ENCODE measurements around the gene IRF1. TPM values are rescaled to one million over a fixed set of nuclear protein-coding genes. Genes with fewer than 3 reads are reported as not detected.
A peak's percentile ranks its signal among the peaks of the same experiment; 100 is the strongest.

IRF1 gene
- total RNA-seq, 1 experiment from 2014 or later: 48.9 TPM

DNA sequence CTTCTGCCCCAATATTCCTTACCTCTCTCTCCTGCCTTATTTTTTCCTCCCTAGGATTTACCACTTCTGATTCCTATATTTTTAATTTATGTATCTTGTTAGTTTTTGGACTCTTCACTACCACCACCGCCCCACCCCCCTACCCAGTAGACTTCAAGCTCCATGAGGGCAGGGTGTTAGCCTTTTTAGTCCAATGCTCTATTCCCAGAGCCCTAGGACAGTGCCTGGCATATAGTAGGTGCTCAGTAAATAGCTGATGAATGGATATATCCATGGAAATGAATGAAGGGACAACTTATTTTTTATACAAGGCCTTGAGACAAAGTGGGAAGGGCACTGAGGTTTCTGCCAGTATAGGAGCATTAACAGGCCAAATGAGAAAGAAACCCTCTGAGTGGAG is 41.5 kb downstream of the IRF1 start:
- no peak overlapping the region for H3K4me3 ChIP-seq (ENCODE audit: low read depth in 2 of 2, low read length in 2 of 2)
- H3K9me3 ChIP-seq (ENCODE audit: control insufficient read depth, insufficient read depth, low read depth, low read length): no peaks in the 10 kb centered on the region
- DNase-seq (ENCODE audit: low read depth, low spot score) (no peak), ATAC-seq (no peak)
- H3K4me1 ChIP-seq (ENCODE audit: control insufficient read depth, insufficient read depth, low read length): peaks cover 11% of the 10 kb centered on the region
- H3K36me3 ChIP-seq (ENCODE audit: control insufficient read depth, insufficient read depth, low read length): no peaks in the 10 kb centered on the region
- in situ Hi-C loops (cut with HindIII; ENCODE audit: low pct_unique_long_range_greater_than_20kb, low sequenced_read_pairs) (no loop called here), intact Hi-C loops (cut with micrococcal nuclease; ENCODE audit: unreplicated experiment) (no loop called here)
- H3K27ac ChIP-seq (ENCODE audit: low read length): no peak overlapping the region
- no peaks in the 10 kb centered on the region for H3K27me3 ChIP-seq (ENCODE audit: control insufficient read depth, insufficient read depth, low read length)
- POLR2A ChIA-PET: interaction anchor here (0.6 kb wide), 3 partner anchors 16 to 163 kb away, joined by 4 to 7 read pairs (median 4); no protein-coding TSS in a partner anchor
- CTCF ChIA-PET: no interaction called here
- TF ChIP-seq TCF7L2 (IDR thresholded peaks at IDR 0.05; ENCODE audit: low read depth, low read length) (no peak), POLR2AphosphoS5 (IDR thresholded peaks at IDR 0.05; ENCODE audit: low read depth, low read length) (no peak), SIN3A (IDR thresholded peaks at IDR 0.05; ENCODE audit: borderline replicate concordance, insufficient read depth, low read depth, low read length) (no peak)
- TF ChIP-seq, protein P1, sequence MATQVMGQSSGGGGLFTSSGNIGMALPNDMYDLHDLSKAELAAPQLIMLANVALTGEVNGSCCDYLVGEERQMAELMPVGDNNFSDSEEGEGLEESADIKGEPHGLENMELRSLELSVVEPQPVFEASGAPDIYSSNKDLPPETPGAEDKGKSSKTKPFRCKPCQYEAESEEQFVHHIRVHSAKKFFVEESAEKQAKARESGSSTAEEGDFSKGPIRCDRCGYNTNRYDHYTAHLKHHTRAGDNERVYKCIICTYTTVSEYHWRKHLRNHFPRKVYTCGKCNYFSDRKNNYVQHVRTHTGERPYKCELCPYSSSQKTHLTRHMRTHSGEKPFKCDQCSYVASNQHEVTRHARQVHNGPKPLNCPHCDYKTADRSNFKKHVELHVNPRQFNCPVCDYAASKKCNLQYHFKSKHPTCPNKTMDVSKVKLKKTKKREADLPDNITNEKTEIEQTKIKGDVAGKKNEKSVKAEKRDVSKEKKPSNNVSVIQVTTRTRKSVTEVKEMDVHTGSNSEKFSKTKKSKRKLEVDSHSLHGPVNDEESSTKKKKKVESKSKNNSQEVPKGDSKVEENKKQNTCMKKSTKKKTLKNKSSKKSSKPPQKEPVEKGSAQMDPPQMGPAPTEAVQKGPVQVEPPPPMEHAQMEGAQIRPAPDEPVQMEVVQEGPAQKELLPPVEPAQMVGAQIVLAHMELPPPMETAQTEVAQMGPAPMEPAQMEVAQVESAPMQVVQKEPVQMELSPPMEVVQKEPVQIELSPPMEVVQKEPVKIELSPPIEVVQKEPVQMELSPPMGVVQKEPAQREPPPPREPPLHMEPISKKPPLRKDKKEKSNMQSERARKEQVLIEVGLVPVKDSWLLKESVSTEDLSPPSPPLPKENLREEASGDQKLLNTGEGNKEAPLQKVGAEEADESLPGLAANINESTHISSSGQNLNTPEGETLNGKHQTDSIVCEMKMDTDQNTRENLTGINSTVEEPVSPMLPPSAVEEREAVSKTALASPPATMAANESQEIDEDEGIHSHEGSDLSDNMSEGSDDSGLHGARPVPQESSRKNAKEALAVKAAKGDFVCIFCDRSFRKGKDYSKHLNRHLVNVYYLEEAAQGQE (IDR thresholded peaks at IDR 0.05; ENCODE audit: insufficient read depth in 1 of 2, low read depth in 2 of 2, low read length in 1 of 2): no peak
- TF ChIP-seq, protein P2, sequence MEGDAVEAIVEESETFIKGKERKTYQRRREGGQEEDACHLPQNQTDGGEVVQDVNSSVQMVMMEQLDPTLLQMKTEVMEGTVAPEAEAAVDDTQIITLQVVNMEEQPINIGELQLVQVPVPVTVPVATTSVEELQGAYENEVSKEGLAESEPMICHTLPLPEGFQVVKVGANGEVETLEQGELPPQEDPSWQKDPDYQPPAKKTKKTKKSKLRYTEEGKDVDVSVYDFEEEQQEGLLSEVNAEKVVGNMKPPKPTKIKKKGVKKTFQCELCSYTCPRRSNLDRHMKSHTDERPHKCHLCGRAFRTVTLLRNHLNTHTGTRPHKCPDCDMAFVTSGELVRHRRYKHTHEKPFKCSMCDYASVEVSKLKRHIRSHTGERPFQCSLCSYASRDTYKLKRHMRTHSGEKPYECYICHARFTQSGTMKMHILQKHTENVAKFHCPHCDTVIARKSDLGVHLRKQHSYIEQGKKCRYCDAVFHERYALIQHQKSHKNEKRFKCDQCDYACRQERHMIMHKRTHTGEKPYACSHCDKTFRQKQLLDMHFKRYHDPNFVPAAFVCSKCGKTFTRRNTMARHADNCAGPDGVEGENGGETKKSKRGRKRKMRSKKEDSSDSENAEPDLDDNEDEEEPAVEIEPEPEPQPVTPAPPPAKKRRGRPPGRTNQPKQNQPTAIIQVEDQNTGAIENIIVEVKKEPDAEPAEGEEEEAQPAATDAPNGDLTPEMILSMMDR (IDR thresholded peaks at IDR 0.05): no peak
- no TSS peak for BruUV-seq (replicated peaks)

DNA sequence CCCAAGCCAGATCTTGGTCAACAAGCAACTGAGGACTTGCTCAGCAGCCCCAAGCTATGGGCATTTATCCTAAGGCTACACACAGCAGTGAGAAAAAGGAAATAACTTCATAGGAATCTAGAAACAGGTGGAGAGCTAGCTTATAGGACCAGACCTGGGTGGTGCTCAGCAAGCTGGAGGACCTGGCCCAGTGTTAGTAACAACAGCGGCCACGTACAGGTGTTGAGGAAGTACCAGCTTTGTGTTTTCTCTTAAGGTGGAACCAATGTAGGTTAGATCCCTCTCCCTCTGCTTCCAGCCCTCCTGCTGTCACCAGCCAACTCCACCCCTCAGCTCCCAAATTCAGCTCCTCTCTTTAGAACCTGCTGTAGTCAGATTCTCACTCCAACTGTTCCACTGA is 43.4 kb downstream of the IRF1 start:
- no peak overlapping the region for H3K4me3 ChIP-seq (ENCODE audit: low read depth in 2 of 2, low read length in 2 of 2)
- ChIA-PET POLR2A (no interaction called here), CTCF (no interaction called here)
- BruUV-seq (replicated peaks): no TSS peak
- in situ Hi-C loops (cut with HindIII; ENCODE audit: low pct_unique_long_range_greater_than_20kb, low sequenced_read_pairs) (no loop called here), intact Hi-C loops (cut with micrococcal nuclease; ENCODE audit: unreplicated experiment) (no loop called here)
- DNase-seq (ENCODE audit: low read depth, low spot score) (no peak), ATAC-seq (no peak)
- 0 out of 2 replicates have a peak overlapping the region, but pooled peaks have one; percentile 32 for H3K27ac ChIP-seq (ENCODE audit: low read length)
- H3K9me3 ChIP-seq (ENCODE audit: control insufficient read depth, insufficient read depth, low read depth, low read length): no peaks in the 10 kb centered on the region
- H3K36me3 ChIP-seq (ENCODE audit: control insufficient read depth, insufficient read depth, low read length): no peaks in the 10 kb centered on the region
- no peaks in the 10 kb centered on the region for H3K27me3 ChIP-seq (ENCODE audit: control insufficient read depth, insufficient read depth, low read length)
- H3K4me1 ChIP-seq (ENCODE audit: control insufficient read depth, insufficient read depth, low read length): peaks cover 11% of the 10 kb centered on the region
- TF ChIP-seq SIN3A (IDR thresholded peaks at IDR 0.05; ENCODE audit: borderline replicate concordance, insufficient read depth, low read depth, low read length): no peak
- TF ChIP-seq TCF7L2 (IDR thresholded peaks at IDR 0.05; ENCODE audit: low read depth, low read length): no peak
- no peak for TF ChIP-seq POLR2AphosphoS5 (IDR thresholded peaks at IDR 0.05; ENCODE audit: low read depth, low read length)
- TF ChIP-seq, protein P1 (IDR thresholded peaks at IDR 0.05; ENCODE audit: insufficient read depth in 1 of 2, low read depth in 2 of 2, low read length in 1 of 2): no peak
- TF ChIP-seq, protein P2 (IDR thresholded peaks at IDR 0.05): no peak
